HepG2 (cell line): ENCODE results near the gene KL. TPM values are rescaled to one million over a fixed set of nuclear protein-coding genes. Genes with fewer than 3 reads are reported as not detected.
A peak's percentile ranks its signal among the peaks of the same experiment; 100 is the strongest.

Experiments
- ARHGAP35 ChIP-seq: sonication (generic); formaldehyde crosslinking; IDR thresholded peaks from 2 replicates; pipeline ENCODE4 v1.9.0; 2022; ENCODE audit warnings: mild to moderate bottlenecking, inconsistent platforms, moderate library complexity, missing genetic modification reagents, borderline replicate concordance
- CBFB ChIP-seq: sonication (generic); formaldehyde crosslinking; IDR thresholded peaks from 2 replicates; pipeline ENCODE4 v1.4.0; 2020; ENCODE audit warnings: missing genetic modification reagents
- CREB1 ChIP-seq, 2 experiments: fragments of 450-650 bp in 1 of 2; IDR thresholded peaks; 2 replicates each; pipeline ENCODE4 v1.6.1; 2016 to 2017; ENCODE audit warnings: control low read depth in 1 of 2, mild to moderate bottlenecking in 1 of 2, missing compliant biosample characterization in 1 of 2, missing genetic modification characterization in 1 of 2
- IRX3 ChIP-seq: sonication (generic); formaldehyde crosslinking; IDR thresholded peaks from 2 replicates; pipeline ENCODE4 v1.8.1; 2023; ENCODE audit warnings: mild to moderate bottlenecking, low read depth, missing genetic modification reagents, borderline replicate concordance
- ISL2 ChIP-seq: sonication (generic); formaldehyde crosslinking; IDR thresholded peaks from 2 replicates; pipeline ENCODE4 v1.5.0; 2020; ENCODE audit warnings: missing genetic modification reagents
- SMAD3 ChIP-seq: sonication (generic); formaldehyde crosslinking; IDR thresholded peaks from 2 replicates; pipeline ENCODE4 v1.4.0; 2020; ENCODE audit warnings: missing genetic modification reagents
- SOX6 ChIP-seq, 2 experiments: fragments of 450-650 bp in 1 of 2; sonication (generic) in 1 of 2; formaldehyde crosslinking in 1 of 2; IDR thresholded peaks; 2 replicates each; pipeline versions ENCODE4 v1.4.0 to v1.6.1; 2017 to 2020; ENCODE audit warnings: antibody characterized with exemption in 1 of 2, mild to moderate bottlenecking in 1 of 2, missing genetic modification reagents in 1 of 2
- TBX2 ChIP-seq: sonication (generic); formaldehyde crosslinking; IDR thresholded peaks from 2 replicates; pipeline ENCODE4 v1.5.0; 2020; ENCODE audit warnings: missing genetic modification reagents, mild to moderate bottlenecking, borderline replicate concordance
- ZNF232 ChIP-seq: sonication (generic); formaldehyde crosslinking; IDR thresholded peaks from 2 replicates; pipeline ENCODE4 v1.4.0; 2020; ENCODE audit warnings: missing genetic modification reagents, borderline replicate concordance
- ZNF530 ChIP-seq: sonication (generic); formaldehyde crosslinking; IDR thresholded peaks from 2 replicates; pipeline ENCODE4 v1.5.0; 2020; ENCODE audit warnings: low read depth, mild to moderate bottlenecking, missing genetic modification reagents
- ZNF777 ChIP-seq: sonication (generic); formaldehyde crosslinking; IDR thresholded peaks from 2 replicates; pipeline ENCODE4 v1.4.0; 2020; ENCODE audit warnings: missing genetic modification reagents
- ZNF883 ChIP-seq: sonication (generic); formaldehyde crosslinking; IDR thresholded peaks from 2 replicates; pipeline ENCODE4 v1.5.1; 2020; ENCODE audit warnings: mild to moderate bottlenecking, missing genetic modification reagents; ENCODE audit errors: not compliant biosample characterization
- polyA plus RNA-seq, 8 experiments: library from polyadenylated mRNA; depleted of rRNA in 3 of 8; stranded (reverse) in 7 of 8; unstranded in 1 of 8; fragments of >200 nt; fragmentation: Illumina TruSeq in 4 of 8; extraction: Trizol in 4 of 8; gene quantifications; 2 replicates each; pipeline versions ENCODE4 v1.2.1 to v1.2.3, GENCODE V29; 2011 to 2016; ENCODE audit warnings: low read depth in 4 of 8, missing spikeins in 1 of 8, mixed read lengths in 1 of 8; ENCODE audit not compliant: insufficient read depth in 1 of 8
- total RNA-seq, 5 experiments: library from RNA; depleted of rRNA; stranded (reverse); fragments of >200 nt; fragmentation: Illumina TruSeq; extraction: Trizol; gene quantifications; 2 replicates each; pipeline ENCODE4 v1.2.3, GENCODE V29; 2016; ENCODE audit warnings: low read depth in 1 of 5
- TF ChIP-seq, protein P1 (sequence below): sonication (generic); formaldehyde crosslinking; IDR thresholded peaks from 2 replicates; pipeline ENCODE4 v1.4.0; 2020; ENCODE audit warnings: mild to moderate bottlenecking, missing genetic modification reagents
- TF ChIP-seq, protein P2 (sequence below), 2 experiments: sonication (generic) in 1 of 2; formaldehyde crosslinking in 1 of 2; IDR thresholded peaks; 2 replicates each; pipeline versions ENCODE4 v1.4.0 to v1.6.1; 2016 to 2020; ENCODE audit warnings: borderline replicate concordance in 1 of 2, low read depth in 1 of 2, mild to moderate bottlenecking in 1 of 2, missing genetic modification reagents in 1 of 2
- TF ChIP-seq, protein P3 (sequence below): sonication (generic); formaldehyde crosslinking; IDR thresholded peaks from 2 replicates; pipeline ENCODE4 v1.4.0; 2020; ENCODE audit warnings: mild to moderate bottlenecking, low read depth, missing genetic modification reagents
- TF ChIP-seq, protein P4 (sequence below): conservative IDR thresholded peaks from 2 replicates; pipeline ENCODE4 v1.6.1; 2018; ENCODE audit warnings: missing genetic modification reagents
- TF ChIP-seq, protein P5 (sequence below): sonication (generic); formaldehyde crosslinking; IDR thresholded peaks from 2 replicates; pipeline ENCODE4 v1.4.0; 2020; ENCODE audit warnings: missing genetic modification reagents, mild to moderate bottlenecking, borderline replicate concordance

Gene KL
- total and polyA plus RNA-seq, 2 of the 13 experiments (the other 11 are each of a cell fraction or from before 2014, with no cell fraction given): not detected

DNA sequence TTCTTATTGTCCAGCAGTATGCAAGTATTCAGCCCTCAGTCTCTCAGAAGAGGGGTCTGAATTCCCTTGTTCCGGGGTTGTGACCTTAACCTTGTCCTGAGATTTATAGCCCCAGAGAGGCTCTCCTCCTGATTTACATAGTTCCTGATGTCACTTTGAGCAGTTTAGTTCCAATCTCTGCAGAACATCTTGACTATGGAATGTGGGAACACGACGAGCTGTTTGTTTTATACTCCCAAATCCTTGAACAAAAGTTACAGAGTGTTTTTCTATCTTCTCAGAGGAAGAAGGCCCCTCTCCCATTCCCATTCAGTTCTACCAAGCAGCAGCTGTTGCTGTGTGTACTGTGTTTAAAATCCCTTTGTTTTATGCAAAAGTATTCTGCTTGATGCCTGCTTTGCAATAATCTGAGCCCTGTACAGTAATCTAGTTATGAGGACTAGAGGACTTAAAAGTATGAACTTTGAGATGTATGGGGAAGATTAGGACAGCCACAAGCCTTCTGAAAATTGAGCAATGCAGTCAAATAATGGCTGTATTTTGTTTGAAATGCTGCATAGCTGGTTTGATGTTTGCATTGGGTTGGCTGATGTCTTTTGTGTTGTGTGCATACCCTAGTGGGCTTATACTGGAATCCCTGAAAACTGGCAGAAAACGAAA is 74.7 kb downstream of the KL start (continued):
- TF ChIP-seq, protein P1, sequence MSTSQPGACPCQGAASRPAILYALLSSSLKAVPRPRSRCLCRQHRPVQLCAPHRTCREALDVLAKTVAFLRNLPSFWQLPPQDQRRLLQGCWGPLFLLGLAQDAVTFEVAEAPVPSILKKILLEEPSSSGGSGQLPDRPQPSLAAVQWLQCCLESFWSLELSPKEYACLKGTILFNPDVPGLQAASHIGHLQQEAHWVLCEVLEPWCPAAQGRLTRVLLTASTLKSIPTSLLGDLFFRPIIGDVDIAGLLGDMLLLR: no peak
- TF ChIP-seq SMAD3 (CRISPR knock-in tag) (0 out of 2 replicates have a peak, but pooled peaks have one; percentile 43), ARHGAP35 (CRISPR knock-in tag) (no peak), ZNF777 (CRISPR knock-in tag) (no peak), ZNF530 (CRISPR knock-in tag) (no peak), CBFB (CRISPR knock-in tag) (no peak), ZNF883 (CRISPR knock-in tag) (no peak), ZNF232 (CRISPR knock-in tag) (no peak), SOX6 (IDR thresholded peaks at IDR 0.05) (no peak), SOX6 (CRISPR knock-in tag; IDR thresholded peaks at IDR 0.05) (peak; percentile 81), IRX3 (no peak), CREB1 (IDR thresholded peaks at IDR 0.05) (no peak), CREB1 (CRISPR knock-in tag; IDR thresholded peaks at IDR 0.05) (peak; percentile 30; the same call in 1 of the 2 replicates), TBX2 (CRISPR knock-in tag) (no peak), ISL2 (CRISPR knock-in tag) (0 out of 2 replicates have a peak, but pooled peaks have one; percentile 19)
- TF ChIP-seq, protein P2, sequence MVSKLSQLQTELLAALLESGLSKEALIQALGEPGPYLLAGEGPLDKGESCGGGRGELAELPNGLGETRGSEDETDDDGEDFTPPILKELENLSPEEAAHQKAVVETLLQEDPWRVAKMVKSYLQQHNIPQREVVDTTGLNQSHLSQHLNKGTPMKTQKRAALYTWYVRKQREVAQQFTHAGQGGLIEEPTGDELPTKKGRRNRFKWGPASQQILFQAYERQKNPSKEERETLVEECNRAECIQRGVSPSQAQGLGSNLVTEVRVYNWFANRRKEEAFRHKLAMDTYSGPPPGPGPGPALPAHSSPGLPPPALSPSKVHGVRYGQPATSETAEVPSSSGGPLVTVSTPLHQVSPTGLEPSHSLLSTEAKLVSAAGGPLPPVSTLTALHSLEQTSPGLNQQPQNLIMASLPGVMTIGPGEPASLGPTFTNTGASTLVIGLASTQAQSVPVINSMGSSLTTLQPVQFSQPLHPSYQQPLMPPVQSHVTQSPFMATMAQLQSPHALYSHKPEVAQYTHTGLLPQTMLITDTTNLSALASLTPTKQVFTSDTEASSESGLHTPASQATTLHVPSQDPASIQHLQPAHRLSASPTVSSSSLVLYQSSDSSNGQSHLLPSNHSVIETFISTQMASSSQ (IDR thresholded peaks at IDR 0.05; ENCODE audit: low read depth): no peak
- TF ChIP-seq, protein P2 (CRISPR knock-in tag; IDR thresholded peaks at IDR 0.05; ENCODE audit: borderline replicate concordance): no peak
- TF ChIP-seq, protein P3, sequence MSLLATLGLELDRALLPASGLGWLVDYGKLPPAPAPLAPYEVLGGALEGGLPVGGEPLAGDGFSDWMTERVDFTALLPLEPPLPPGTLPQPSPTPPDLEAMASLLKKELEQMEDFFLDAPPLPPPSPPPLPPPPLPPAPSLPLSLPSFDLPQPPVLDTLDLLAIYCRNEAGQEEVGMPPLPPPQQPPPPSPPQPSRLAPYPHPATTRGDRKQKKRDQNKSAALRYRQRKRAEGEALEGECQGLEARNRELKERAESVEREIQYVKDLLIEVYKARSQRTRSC (CRISPR knock-in tag): no peak
- TF ChIP-seq, protein P4, sequence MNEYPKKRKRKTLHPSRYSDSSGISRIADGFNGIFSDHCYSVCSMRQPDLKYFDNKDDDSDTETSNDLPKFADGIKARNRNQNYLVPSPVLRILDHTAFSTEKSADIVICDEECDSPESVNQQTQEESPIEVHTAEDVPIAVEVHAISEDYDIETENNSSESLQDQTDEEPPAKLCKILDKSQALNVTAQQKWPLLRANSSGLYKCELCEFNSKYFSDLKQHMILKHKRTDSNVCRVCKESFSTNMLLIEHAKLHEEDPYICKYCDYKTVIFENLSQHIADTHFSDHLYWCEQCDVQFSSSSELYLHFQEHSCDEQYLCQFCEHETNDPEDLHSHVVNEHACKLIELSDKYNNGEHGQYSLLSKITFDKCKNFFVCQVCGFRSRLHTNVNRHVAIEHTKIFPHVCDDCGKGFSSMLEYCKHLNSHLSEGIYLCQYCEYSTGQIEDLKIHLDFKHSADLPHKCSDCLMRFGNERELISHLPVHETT: no peak
- TF ChIP-seq, protein P5, sequence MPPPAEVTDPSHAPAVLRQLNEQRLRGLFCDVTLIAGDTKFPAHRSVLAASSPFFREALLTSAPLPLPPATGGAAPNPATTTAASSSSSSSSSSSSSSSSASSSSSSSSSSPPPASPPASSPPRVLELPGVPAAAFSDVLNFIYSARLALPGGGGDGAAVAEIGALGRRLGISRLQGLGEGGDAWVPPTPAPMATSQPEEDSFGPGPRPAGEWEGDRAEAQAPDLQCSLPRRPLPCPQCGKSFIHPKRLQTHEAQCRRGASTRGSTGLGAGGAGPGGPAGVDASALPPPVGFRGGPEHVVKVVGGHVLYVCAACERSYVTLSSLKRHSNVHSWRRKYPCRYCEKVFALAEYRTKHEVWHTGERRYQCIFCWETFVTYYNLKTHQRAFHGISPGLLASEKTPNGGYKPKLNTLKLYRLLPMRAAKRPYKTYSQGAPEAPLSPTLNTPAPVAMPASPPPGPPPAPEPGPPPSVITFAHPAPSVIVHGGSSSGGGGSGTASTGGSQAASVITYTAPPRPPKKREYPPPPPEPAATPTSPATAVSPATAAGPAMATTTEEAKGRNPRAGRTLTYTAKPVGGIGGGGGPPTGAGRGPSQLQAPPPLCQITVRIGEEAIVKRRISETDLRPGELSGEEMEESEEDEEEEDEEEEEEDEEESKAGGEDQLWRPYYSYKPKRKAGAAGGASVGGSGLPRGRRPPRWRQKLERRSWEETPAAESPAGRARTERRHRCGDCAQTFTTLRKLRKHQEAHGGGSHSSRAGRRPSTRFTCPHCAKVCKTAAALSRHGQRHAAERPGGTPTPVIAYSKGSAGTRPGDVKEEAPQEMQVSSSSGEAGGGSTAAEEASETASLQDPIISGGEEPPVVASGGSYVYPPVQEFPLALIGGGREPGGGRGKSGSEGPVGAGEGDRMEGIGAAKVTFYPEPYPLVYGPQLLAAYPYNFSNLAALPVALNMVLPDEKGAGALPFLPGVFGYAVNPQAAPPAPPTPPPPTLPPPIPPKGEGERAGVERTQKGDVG (CRISPR knock-in tag): no peak
